Esophagus muscularis mucosa (tissue), 4 donors: ENCODE results near the gene CSMD2. TPM values are rescaled to one million over a fixed set of nuclear protein-coding genes. Genes with fewer than 3 reads are reported as not detected.

Experiments used
- DNase-seq: peaks from one replicate; pipeline ENCODE4 v3.0.0-alpha.2; 2017; ENCODE audit errors: extremely low spot score
- H3K27ac ChIP-seq, 4 donors: fragments of 200-600 bp; sonication (generic); replicated peaks in 1 of 4; 1 replicate in 3 of 4; 2 replicates in 1 of 4; pipeline ENCODE4 v1.5.1; 2016 to 2019; ENCODE audit warnings: mild to moderate bottlenecking in 1 of 4
- H3K27me3 ChIP-seq, 4 donors: fragments of 200-600 bp; sonication (generic); one replicate each; pipeline versions ENCODE4 v1.5.1 to v1.6.0; 2016 to 2019
- H3K36me3 ChIP-seq, 4 donors: fragments of 200-600 bp; sonication (generic); one replicate each; pipeline ENCODE4 v1.5.1; 2016 to 2019
- H3K4me1 ChIP-seq, 4 donors: fragments of 200-600 bp; sonication (generic); one replicate each; pipeline ENCODE4 v1.5.1; 2016 to 2019
- H3K4me3 ChIP-seq, 4 donors: fragments of 200-600 bp; sonication (generic); 1 replicate in 2 of 4; 2 replicates in 2 of 4; pipeline ENCODE4 v1.5.1; 2016 to 2019; ENCODE audit warnings: mild to moderate bottlenecking in 4 of 4, moderate library complexity in 1 of 4
- H3K9me3 ChIP-seq, 4 donors: fragments of 200-600 bp; sonication (generic); 1 replicate in 3 of 4; 2 replicates in 1 of 4; pipeline ENCODE4 v1.5.1; 2016 to 2019
- CTCF ChIP-seq, 3 experiments: fragments of 200-600 bp in 2 of 3; fragments of 450-650 bp in 1 of 3; sonication (generic) in 2 of 3; IDR thresholded peaks; one replicate each; pipeline ENCODE4 v1.5.1; 2017 to 2019; ENCODE audit warnings: antibody characterized with exemption in 3 of 3, mild to moderate bottlenecking in 2 of 3, moderate library complexity in 1 of 3
- EP300 ChIP-seq: sonication (generic); formaldehyde crosslinking; IDR thresholded peaks from one replicate; pipeline ENCODE4 v1.6.1; 2017; ENCODE audit warnings: antibody characterized with exemption
- POLR2A ChIP-seq: fragments of 450-650 bp; IDR thresholded peaks from one replicate; pipeline ENCODE4 v1.6.1; 2017; ENCODE audit warnings: antibody characterized with exemption, moderate library complexity, mild to moderate bottlenecking, low read depth
- POLR2AphosphoS5 ChIP-seq, 2 donors: sonication (generic); formaldehyde crosslinking; IDR thresholded peaks; one replicate each; pipeline ENCODE4 v1.6.1; 2017; ENCODE audit warnings: antibody characterized with exemption in 2 of 2
- WGBS: methylation state at CpG from one replicate; pipeline ENCODE4 v1.1.5; 2018; 5-methylcytosine and 5-hydroxymethylcytosine counted together
- intact Hi-C: fragments of 100-400 bp; cut with DNase I; formaldehyde crosslinking; loops from one replicate; pipeline ENCODE4 v1.15.1; 2023
- total RNA-seq, 4 donors: library from RNA; depleted of rRNA; stranded (reverse); fragments of >200 nt; gene quantifications; one replicate each; pipeline versions ENCODE4 v1.1.0 to v1.2.1, GENCODE V29; 2016

Gene CSMD2
- total RNA-seq, 4 donors from 2014 or later = 0.26 to 0.75 (median 0.37) TPM

GRCh38 chr1:33643216-33643615, 521.8 kb downstream of the CSMD2 start:
- intact Hi-C loops = no loop called here
- H3K27me3 ChIP-seq = peaks cover 0 to 39% (median 0%) of the 10 kb centered on the region in 4 donors
- TF ChIP-seq CTCF (IDR thresholded peaks at IDR 0.05) = no peak
- no peak for TF ChIP-seq EP300
- TF ChIP-seq POLR2A = no peak
- no peak for TF ChIP-seq POLR2AphosphoS5 (IDR thresholded peaks at IDR 0.05)
- no peak overlapping the region for H3K27ac ChIP-seq
- WGBS = 72% methylated on average over 4 of the region's 4 CpGs
- H3K4me1 ChIP-seq = no peaks in the 10 kb centered on the region
- DNase-seq = no peak
- H3K9me3 ChIP-seq = peaks cover 0 to 6% (median under 1%) of the 10 kb centered on the region in 4 donors
- no peaks in the 10 kb centered on the region for H3K36me3 ChIP-seq
- no peak overlapping the region for H3K4me3 ChIP-seq

GRCh38 chr1:33641104-33641830, 523.8 kb downstream of the CSMD2 start:
- Histone ChIP-seq H3K27me3 (peaks cover 0 to 31% (median 0%) of the 10 kb centered on the region in 4 donors), H3K4me1 (no peaks in the 10 kb centered on the region), H3K4me3 (no peak overlapping the region), H3K36me3 (no peaks in the 10 kb centered on the region), H3K9me3 (no peaks in the 10 kb centered on the region), H3K27ac (no peak overlapping the region)
- WGBS = 70% methylated on average over 5 of the region's 5 CpGs
- TF ChIP-seq POLR2A (no peak), CTCF (IDR thresholded peaks at IDR 0.05) (no peak), EP300 (no peak), POLR2AphosphoS5 (IDR thresholded peaks at IDR 0.05) (no peak)
- intact Hi-C loops = no loop called here
- DNase-seq = no peak

GRCh38 chr1:33640114-33640660, 524.8 kb downstream of the CSMD2 start:
- no peak for DNase-seq
- WGBS = 53% methylated on average over 3 of the region's 3 CpGs
- no peaks in the 10 kb centered on the region for H3K36me3 ChIP-seq
- no peak overlapping the region for H3K27ac ChIP-seq
- no peaks in the 10 kb centered on the region for H3K9me3 ChIP-seq
- H3K4me3 ChIP-seq = no peak overlapping the region
- H3K4me1 ChIP-seq = no peaks in the 10 kb centered on the region
- intact Hi-C loops = no loop called here
- TF ChIP-seq POLR2A = no peak
- TF ChIP-seq EP300 = no peak
- no peak for TF ChIP-seq POLR2AphosphoS5 (IDR thresholded peaks at IDR 0.05)
- TF ChIP-seq CTCF (IDR thresholded peaks at IDR 0.05) = no peak
- H3K27me3 ChIP-seq = peaks cover 0 to 35% (median 0%) of the 10 kb centered on the region in 4 donors

GRCh38 chr1:33637846-33638440, 527.1 kb downstream of the CSMD2 start:
- H3K36me3 ChIP-seq = no peaks in the 10 kb centered on the region
- intact Hi-C loops = loop anchor here (10.0 kb wide), 1 partner anchor 527 kb away; the partner anchor contains the start of gene CSMD2
- no peak for DNase-seq
- no peak overlapping the region for H3K27ac ChIP-seq
- no peak overlapping the region for H3K4me3 ChIP-seq
- H3K4me1 ChIP-seq = peaks cover 3 to 6% (median 4%) of the 10 kb centered on the region in 4 donors
- no peaks in the 10 kb centered on the region for H3K9me3 ChIP-seq
- H3K27me3 ChIP-seq = peaks cover 0 to 39% (median 0%) of the 10 kb centered on the region in 4 donors
- WGBS = 97% methylated on average over 7 of the region's 7 CpGs
- TF ChIP-seq CTCF (IDR thresholded peaks at IDR 0.05) (no peak), POLR2A (no peak), POLR2AphosphoS5 (IDR thresholded peaks at IDR 0.05) (no peak)
